ENCODE measurements around the gene EBP.

DNA sequence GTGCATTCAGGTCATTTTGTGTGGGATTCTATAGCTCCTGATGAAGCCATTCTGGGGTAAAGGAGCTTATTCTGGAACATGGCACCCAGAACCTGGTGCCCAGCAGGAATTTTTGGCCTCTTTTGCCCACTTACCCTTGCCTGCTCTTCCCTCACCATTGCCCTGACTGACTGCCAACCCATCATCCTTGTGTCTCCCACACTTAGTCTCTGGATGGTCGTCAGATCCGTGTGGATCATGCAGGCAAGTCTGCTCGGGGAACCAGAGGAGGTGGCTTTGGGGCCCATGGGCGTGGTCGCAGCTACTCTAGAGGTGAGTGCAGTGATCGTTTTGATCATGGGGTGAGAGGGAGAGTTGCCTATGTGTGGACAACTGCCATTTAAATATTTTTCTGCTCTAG is 54.5 kb downstream of the EBP start:
- TF ChIP-seq POLR2AphosphoS5 (IDR thresholded peaks at IDR 0.05; ENCODE audit: low read depth) (no peak; the same call in none of the 2 replicates), GABPA (IDR thresholded peaks at IDR 0.05; ENCODE audit: low read depth) (no peak), SPI1 (IDR thresholded peaks at IDR 0.05; ENCODE audit: borderline replicate concordance, low read depth) (no peak)
- TF ChIP-seq, protein P1, sequence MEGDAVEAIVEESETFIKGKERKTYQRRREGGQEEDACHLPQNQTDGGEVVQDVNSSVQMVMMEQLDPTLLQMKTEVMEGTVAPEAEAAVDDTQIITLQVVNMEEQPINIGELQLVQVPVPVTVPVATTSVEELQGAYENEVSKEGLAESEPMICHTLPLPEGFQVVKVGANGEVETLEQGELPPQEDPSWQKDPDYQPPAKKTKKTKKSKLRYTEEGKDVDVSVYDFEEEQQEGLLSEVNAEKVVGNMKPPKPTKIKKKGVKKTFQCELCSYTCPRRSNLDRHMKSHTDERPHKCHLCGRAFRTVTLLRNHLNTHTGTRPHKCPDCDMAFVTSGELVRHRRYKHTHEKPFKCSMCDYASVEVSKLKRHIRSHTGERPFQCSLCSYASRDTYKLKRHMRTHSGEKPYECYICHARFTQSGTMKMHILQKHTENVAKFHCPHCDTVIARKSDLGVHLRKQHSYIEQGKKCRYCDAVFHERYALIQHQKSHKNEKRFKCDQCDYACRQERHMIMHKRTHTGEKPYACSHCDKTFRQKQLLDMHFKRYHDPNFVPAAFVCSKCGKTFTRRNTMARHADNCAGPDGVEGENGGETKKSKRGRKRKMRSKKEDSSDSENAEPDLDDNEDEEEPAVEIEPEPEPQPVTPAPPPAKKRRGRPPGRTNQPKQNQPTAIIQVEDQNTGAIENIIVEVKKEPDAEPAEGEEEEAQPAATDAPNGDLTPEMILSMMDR (IDR thresholded peaks at IDR 0.05; ENCODE audit: insufficient read depth, low read length) = no peak
- TF ChIP-seq, protein P2, sequence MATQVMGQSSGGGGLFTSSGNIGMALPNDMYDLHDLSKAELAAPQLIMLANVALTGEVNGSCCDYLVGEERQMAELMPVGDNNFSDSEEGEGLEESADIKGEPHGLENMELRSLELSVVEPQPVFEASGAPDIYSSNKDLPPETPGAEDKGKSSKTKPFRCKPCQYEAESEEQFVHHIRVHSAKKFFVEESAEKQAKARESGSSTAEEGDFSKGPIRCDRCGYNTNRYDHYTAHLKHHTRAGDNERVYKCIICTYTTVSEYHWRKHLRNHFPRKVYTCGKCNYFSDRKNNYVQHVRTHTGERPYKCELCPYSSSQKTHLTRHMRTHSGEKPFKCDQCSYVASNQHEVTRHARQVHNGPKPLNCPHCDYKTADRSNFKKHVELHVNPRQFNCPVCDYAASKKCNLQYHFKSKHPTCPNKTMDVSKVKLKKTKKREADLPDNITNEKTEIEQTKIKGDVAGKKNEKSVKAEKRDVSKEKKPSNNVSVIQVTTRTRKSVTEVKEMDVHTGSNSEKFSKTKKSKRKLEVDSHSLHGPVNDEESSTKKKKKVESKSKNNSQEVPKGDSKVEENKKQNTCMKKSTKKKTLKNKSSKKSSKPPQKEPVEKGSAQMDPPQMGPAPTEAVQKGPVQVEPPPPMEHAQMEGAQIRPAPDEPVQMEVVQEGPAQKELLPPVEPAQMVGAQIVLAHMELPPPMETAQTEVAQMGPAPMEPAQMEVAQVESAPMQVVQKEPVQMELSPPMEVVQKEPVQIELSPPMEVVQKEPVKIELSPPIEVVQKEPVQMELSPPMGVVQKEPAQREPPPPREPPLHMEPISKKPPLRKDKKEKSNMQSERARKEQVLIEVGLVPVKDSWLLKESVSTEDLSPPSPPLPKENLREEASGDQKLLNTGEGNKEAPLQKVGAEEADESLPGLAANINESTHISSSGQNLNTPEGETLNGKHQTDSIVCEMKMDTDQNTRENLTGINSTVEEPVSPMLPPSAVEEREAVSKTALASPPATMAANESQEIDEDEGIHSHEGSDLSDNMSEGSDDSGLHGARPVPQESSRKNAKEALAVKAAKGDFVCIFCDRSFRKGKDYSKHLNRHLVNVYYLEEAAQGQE (IDR thresholded peaks at IDR 0.05; ENCODE audit: insufficient replicate concordance, low read depth) = no peak

All from HL-60 (cell line).